Activated CD8-positive, alpha-beta memory T cell treated with anti-CD3 and anti-CD28 coated beads, Interleukin-2, amount 50 U/mL, for 1 hour (primary cell): ENCODE measurements around the gene GLP2R.
"Not testable (repeated sequence)": the region's sequence is repeated elsewhere in the genome, so short reads cannot be mapped to it uniquely, and the experiment has no call there.

Experiments used
- DNase-seq: peaks from one replicate; pipeline ENCODE4 v3.0.0-alpha.2; 2020; ENCODE audit errors: extremely low read depth

GLP2R gene

GRCh38 chr17:9898812-9899211 is 73.1 kb downstream of the GLP2R start:
- no peak for DNase-seq

- no peak for DNase-seq
Measured at GRCh38 chr17:9899280-9900043, 73.7 kb downstream of the GLP2R start.

GRCh38 chr17:9900044-9900594 is 74.4 kb downstream of the GLP2R start:
- DNase-seq = no peak

GRCh38 chr17:9900784-9901183 is 75.1 kb downstream of the GLP2R start:
- no peak for DNase-seq

- no peak for DNase-seq
Measured at GRCh38 chr17:9902120-9902519, 76.4 kb downstream of the GLP2R start.

GRCh38 chr17:9904277-9905077 is 78.8 kb downstream of the GLP2R start:
- no peak for DNase-seq

GRCh38 chr17:9905078-9905415 is 79.3 kb downstream of the GLP2R start, which contains the start of gene RCVRN:
TSS of gene RCVRN (minus strand) at chr17:9905271. CDS start at chr17:9905180, 91 bp downstream.
- no peak for DNase-seq

- no peak for DNase-seq
Measured at GRCh38 chr17:9905902-9906301, 80.2 kb downstream of the GLP2R start.

GRCh38 chr17:9906616-9907015 is 80.9 kb downstream of the GLP2R start:
- DNase-seq = no peak

- DNase-seq = no peak
Measured at GRCh38 chr17:9907131-9907530, 81.4 kb downstream of the GLP2R start.

GRCh38 chr17:9907883-9908648 is 82.3 kb downstream of the GLP2R start:
- no peak for DNase-seq

GRCh38 chr17:9908649-9909042 is 82.9 kb downstream of the GLP2R start:
- no peak for DNase-seq

- DNase-seq = no peak
Measured at GRCh38 chr17:9911089-9911488, 85.4 kb downstream of the GLP2R start.

GRCh38 chr17:9912121-9913099 is 86.7 kb downstream of the GLP2R start:
- no peak for DNase-seq

GRCh38 chr17:9913476-9913875 is 87.8 kb downstream of the GLP2R start:
- no peak for DNase-seq

- no peak for DNase-seq
Measured at GRCh38 chr17:9916108-9916507, 90.4 kb downstream of the GLP2R start.

- no peak for DNase-seq
Measured at GRCh38 chr17:9917131-9917530, 91.4 kb downstream of the GLP2R start.

GRCh38 chr17:9917801-9918200 is 92.1 kb downstream of the GLP2R start:
- no peak for DNase-seq

GRCh38 chr17:9918352-9918751 is 92.6 kb downstream of the GLP2R start:
- DNase-seq = no peak

- DNase-seq = no peak
Measured at GRCh38 chr17:9918804-9919352, 93.2 kb downstream of the GLP2R start.

GRCh38 chr17:9921216-9921615 is 95.5 kb downstream of the GLP2R start:
- not testable (repeated sequence) for DNase-seq
